K562 (cell line): ENCODE data around the gene OSCP1. TPM values are rescaled to one million over a fixed set of nuclear protein-coding genes. Genes with fewer than 3 reads are reported as not detected.
A peak's percentile ranks its signal among the peaks of the same experiment; 100 is the strongest.

ENCODE experiments used
- ATAC-seq: fragments of 200-7000 bp; cut with Tn5 transposase; 3 replicates; pipeline ENCODE4 v1.9.1; 2020; ENCODE audit warnings: moderate library complexity
- BruUV-seq: library from RNA; stranded (reverse); fragments of 400-500 nt; replicated peaks from 2 replicates; lab custom pipeline; 2021; lab: Mats Ljungman, UMichigan
- CTCF ChIA-PET: fragments of 300-600 bp; formaldehyde crosslinking; extraction: SDS; loops from one replicate; lab custom pipeline; 2021; ENCODE audit warnings: low intra/inter-chr PET ratio; lab: Yijun Ruan, JAX
- POLR2A ChIA-PET: fragments of 300-600, 350-650 bp; sonication (Branson Sonifier 250); formaldehyde crosslinking; extraction: SDS; loops from one replicate; lab custom pipeline; 2021; ENCODE audit warnings: antibody characterized with exemption, inconsistent platforms; lab: Yijun Ruan, JAX
- DNase-seq, 4 experiments: peaks; one replicate each; pipeline versions ENCODE4 v3.0.0 to v3.0.0-alpha.2; 2011 to 2018; ENCODE audit warnings: low spot score in 3 of 4, mixed read lengths in 3 of 4; ENCODE audit errors: extremely low read depth in 1 of 4
- FAIRE-seq: peaks from 2 replicates; lab custom pipeline; 2011; peaks lifted over from hg19 to GRCh38; lab: Jason Lieb, UNC
- H2AFZ ChIP-seq: 2 replicates; pipeline ENCODE4 v1.6.0; 2011; ENCODE audit warnings: low read depth, low read length, control low read depth, inconsistent platforms
- H3K27ac ChIP-seq: fragments of 200-600 bp; 3 replicates; pipeline ENCODE4 v1.8.0; 2011; ENCODE audit warnings: low read depth, mild to moderate bottlenecking, control low read depth, inconsistent platforms, low read length, moderate library complexity, mixed read lengths; ENCODE audit errors: extremely low read depth
- H3K27me3 ChIP-seq, 2 experiments: fragments of 300-600 bp in 1 of 2; 2 replicates in 1 of 2; 3 replicates in 1 of 2; pipeline versions ENCODE4 v1.6.0 to v1.8.0; 2011; ENCODE audit warnings: inconsistent platforms in 2 of 2, low read length in 2 of 2, mild to moderate bottlenecking in 1 of 2, mixed read lengths in 1 of 2, moderate library complexity in 1 of 2; ENCODE audit not compliant: control insufficient read depth in 2 of 2, insufficient read depth in 2 of 2
- H3K36me3 ChIP-seq: fragments of 300-600 bp; 3 replicates; pipeline ENCODE4 v1.8.0; 2011; ENCODE audit warnings: mild to moderate bottlenecking, low read length, inconsistent platforms; ENCODE audit not compliant: control insufficient read depth, insufficient read depth
- H3K4me1 ChIP-seq, 2 experiments: fragments of 200-600 bp in 1 of 2; replicated peaks in 1 of 2; 2 replicates in 1 of 2; 3 replicates in 1 of 2; pipeline versions ENCODE4 v1.5.1 to v1.8.0; 2011; ENCODE audit warnings: inconsistent platforms in 2 of 2, low read length in 2 of 2, mild to moderate bottlenecking in 1 of 2, mixed read lengths in 1 of 2, moderate library complexity in 1 of 2; ENCODE audit not compliant: control insufficient read depth in 2 of 2, insufficient read depth in 2 of 2
- H3K4me2 ChIP-seq: 2 replicates; pipeline ENCODE4 v1.6.1; 2011; ENCODE audit warnings: low read length, control low read depth, inconsistent platforms, mixed read lengths; ENCODE audit not compliant: insufficient read depth
- H3K4me3 ChIP-seq: fragments of 200-600 bp; sonication (generic), shearing (Covaris generic); 2 replicates; pipeline ENCODE4 v1.5.1; 2016; ENCODE audit warnings: control low read depth, inconsistent platforms
- H3K79me2 ChIP-seq: fragments of 200-600 bp; 3 replicates; pipeline ENCODE4 v1.8.0; 2011; ENCODE audit warnings: low read length, inconsistent platforms; ENCODE audit not compliant: control insufficient read depth, insufficient read depth
- H3K9ac ChIP-seq, 2 experiments: 2 replicates each; pipeline versions ENCODE4 v1.6.0 to v1.6.1; 2011; ENCODE audit warnings: low read depth in 2 of 2, low read length in 2 of 2, control low read depth in 1 of 2, inconsistent platforms in 1 of 2, mild to moderate bottlenecking in 1 of 2, mixed read lengths in 1 of 2; ENCODE audit not compliant: insufficient read depth in 1 of 2
- H3K9me1 ChIP-seq: one replicate; pipeline ENCODE4 v1.6.0; 2011; ENCODE audit warnings: inconsistent platforms, mild to moderate bottlenecking, low read length, moderate library complexity; ENCODE audit not compliant: control insufficient read depth, insufficient read depth
- H3K9me3 ChIP-seq: replicated peaks from 2 replicates; pipeline ENCODE4 v1.5.1; 2011; ENCODE audit warnings: low read depth, low read length, inconsistent platforms; ENCODE audit not compliant: control insufficient read depth, insufficient read depth
- H4K20me1 ChIP-seq: replicated peaks from 2 replicates; pipeline ENCODE4 v1.6.1; 2011; ENCODE audit warnings: low read length, inconsistent platforms, mixed read lengths; ENCODE audit not compliant: control insufficient read depth, insufficient read depth
- BCL6 ChIP-seq: fragments of 250-450 bp; sonication (Bioruptor Pico); IDR thresholded peaks from 2 replicates; pipeline ENCODE4 v1.4.0; 2020
- ELF4 ChIP-seq: fragments of 450-650 bp; formaldehyde crosslinking; IDR thresholded peaks from 2 replicates; pipeline ENCODE4 v1.4.0; 2022; ENCODE audit warnings: missing genetic modification characterization
- FUS ChIP-seq: fragments of 200-400 bp; formaldehyde crosslinking; optimal IDR thresholded peaks from 2 replicates; pipeline ENCODE3; 2017; ENCODE audit warnings: low read depth, low read length
- MECOM ChIP-seq: fragments of 250-450 bp; sonication (Bioruptor Pico); IDR thresholded peaks from 2 replicates; pipeline ENCODE4 v1.8.0; 2022; ENCODE audit warnings: inconsistent platforms
- NR2F6 ChIP-seq: fragments of 450-650 bp; formaldehyde crosslinking; IDR thresholded peaks from 2 replicates; pipeline ENCODE4 v1.4.0; 2020; ENCODE audit warnings: mild to moderate bottlenecking
- POLR2G ChIP-seq: fragments of 200-400 bp; formaldehyde crosslinking; IDR thresholded peaks from 2 replicates; pipeline ENCODE4 v1.6.1; 2017; ENCODE audit warnings: low read depth, mild to moderate bottlenecking, antibody characterized with exemption, low read length, moderate library complexity
- PRPF4 ChIP-seq: fragments of 200-400 bp; formaldehyde crosslinking; IDR thresholded peaks from one replicate; pipeline ENCODE4 v1.6.1; 2017; ENCODE audit warnings: low read length, low read depth, mild to moderate bottlenecking; ENCODE audit not compliant: insufficient read depth, poor library complexity, severe bottlenecking
- SPI1 ChIP-seq: IDR thresholded peaks from 2 replicates; pipeline ENCODE4 v1.6.1; 2011; ENCODE audit warnings: low read depth, low read length, control low read depth, borderline replicate concordance
- TAF9B ChIP-seq: fragments of 450-650 bp; IDR thresholded peaks from 2 replicates; pipeline ENCODE4 v1.6.1; 2018; ENCODE audit warnings: mild to moderate bottlenecking; ENCODE audit not compliant: partially characterized antibody
- TCF7 ChIP-seq: sonication (generic); IDR thresholded peaks from 2 replicates; pipeline ENCODE4 v1.6.1; 2016; ENCODE audit warnings: antibody characterized with exemption, borderline replicate concordance
- THRAP3 ChIP-seq: fragments of 450-650 bp; IDR thresholded peaks from 2 replicates; pipeline ENCODE4 v1.6.1; 2016; ENCODE audit warnings: mild to moderate bottlenecking, inconsistent platforms, borderline replicate concordance
- USF2 ChIP-seq: sonication (generic); formaldehyde crosslinking; IDR thresholded peaks from 2 replicates; pipeline ENCODE4 v1.5.0; 2020; ENCODE audit warnings: missing genetic modification reagents
- ZFPM2 ChIP-seq: fragments of 250-450 bp; sonication (Bioruptor Pico); IDR thresholded peaks from 2 replicates; pipeline ENCODE4 v1.5.1; 2022; ENCODE audit warnings: mild to moderate bottlenecking
- ZNF561 ChIP-seq: fragments of 450-650 bp; formaldehyde crosslinking; conservative IDR thresholded peaks from 2 replicates; pipeline ENCODE4 v1.4.0; 2020; ENCODE audit warnings: mild to moderate bottlenecking, moderate library complexity
- WGBS: fragments of 100-300 bp; shearing (Covaris generic); methylation state at CpG from one replicate; pipeline ENCODE4 v1.1.6; 2016; ENCODE audit warnings: low coverage, mixed read lengths; ENCODE audit not compliant: insufficient coverage; ENCODE audit errors: missing lambda C conversion rate; 5-methylcytosine and 5-hydroxymethylcytosine counted together
- in situ Hi-C: fragments of 300-500 bp; cut with MboI; formaldehyde crosslinking; loops from 4 replicates; pipeline ENCODE4 v1.15.0; 2018; ENCODE audit warnings: inconsistent platforms, mixed read lengths
- intact Hi-C: fragments of 100-400 bp; cut with micrococcal nuclease; formaldehyde crosslinking; loops from 2 replicates; pipeline ENCODE4 v1.14.2; 2022
- polyA plus RNA-seq, 8 experiments: library from polyadenylated mRNA; depleted of rRNA in 4 of 8; stranded (reverse) in 5 of 8; unstranded in 3 of 8; fragments of >200 nt; fragmentation: Nextera tagmentation in 2 of 8; fragmentation: Illumina TruSeq in 1 of 8; extraction: Ambion mirVana in 2 of 8; extraction: Trizol in 1 of 8; gene quantifications; 2 replicates each; pipeline versions ENCODE4 v1.2.1 to v1.2.3, GENCODE V29; 2011 to 2014; ENCODE audit warnings: inconsistent platforms in 1 of 8, missing spikeins in 1 of 8
- total RNA-seq, 7 experiments: library from RNA; depleted of rRNA in 6 of 7; stranded (reverse); fragments of >200 nt in 6 of 7; fragmentation: Illumina TruSeq in 2 of 7; extraction: Trizol in 2 of 7; gene quantifications; 2 replicates each; pipeline versions ENCODE4 v1.2.1 to v1.2.3, GENCODE V29; 2011 to 2021; ENCODE audit warnings: low replicate concordance in 1 of 7

Gene OSCP1
- total and polyA plus RNA-seq, 9 of the 15 experiments (the other 6 are each of a cell fraction or from before 2014, with no cell fraction given): 0.15 to 0.40 (median 0.33) TPM; not detected in 5

GRCh38 chr1:36386265-36387140, 63.7 kb downstream of the OSCP1 start (continued):
- TF ChIP-seq NR2F6: peak; percentile 41; the same call in 1 of the 2 replicates
- no peak for TF ChIP-seq USF2 (CRISPR knock-in tag)
- TF ChIP-seq MECOM (CRISPR knock-in tag): peak; percentile 79
- peak; percentile 78; the same call in 1 of the 2 replicates for TF ChIP-seq BCL6
- TF ChIP-seq ELF4 (CRISPR knock-in tag): peak; percentile 96
- TF ChIP-seq PRPF4: no peak

- Histone ChIP-seq H3K79me2 (peaks cover 58% of the 10 kb centered on the region), H3K9me1 (peaks cover 5% of the 10 kb centered on the region), H3K9me3 (no peaks in the 10 kb centered on the region), H2AFZ (peak within 1 kb of the TSS; percentile 80), H3K9ac (peak within 1 kb of the TSS; percentile 93 to 99), H3K27ac (peak within 1 kb of the TSS; percentile 99), H4K20me1 (peaks cover 23% of the 10 kb centered on the region; the same call in 1 of the 2 replicates), H3K4me3 (peak within 1 kb of the TSS; percentile 91), H3K27me3 (no peaks in the 10 kb centered on the region), H3K36me3 (peaks cover 38% of the 10 kb centered on the region), H3K4me2 (peak within 1 kb of the TSS; percentile 99), H3K4me1 (peaks cover 29 to 33% of the 10 kb centered on the region in 2 experiments)
- intact Hi-C loops: loop anchor here (1.0 to 5.0 kb wide), 2 partner anchors 12 to 63 kb away; partner anchors contain the start of genes EVA1B and LSM10
- DNase-seq (peak; percentile 97 to 100 (median 98)), FAIRE-seq (no peak), ATAC-seq (peak; percentile 88)
- ChIA-PET POLR2A (interaction anchor here (0.6 to 9.7 kb wide), 40 partner anchors 8 to 563 kb away, joined by 3 to 315 read pairs (median 5); partner anchors contain the start of genes EVA1B, LSM10, MAP7D1 and MRPS15), CTCF (interaction anchor here (0.5 kb wide), 1 partner anchor 14 kb away, joined by 3 read pairs; no protein-coding TSS in a partner anchor)
- WGBS: under 1% methylated on average over 58 of the region's 82 CpGs
- BruUV-seq: no TSS peak
- in situ Hi-C loops: no loop called here
- TF ChIP-seq ZNF561 (CRISPR knock-in tag) (no peak), TCF7 (no peak), ZFPM2 (no peak), TAF9B (no peak), FUS (peak; percentile 20), THRAP3 (no peak), SPI1 (no peak), POLR2G (peak; percentile 85)
Observed at GRCh38 chr1:36385410-36386264, 64.6 kb downstream of the OSCP1 start, which contains the start of gene STK40. TSS of gene STK40 (minus strand) at chr1:36385924. CDS start at chr1:36361332, 24,592 bp downstream.
